Kidney (tissue), 14 donors: ENCODE results near the gene RIN3. TPM values are rescaled to one million over a fixed set of nuclear protein-coding genes. Genes with fewer than 3 reads are reported as not detected.
A peak's percentile ranks its signal among the peaks of the same experiment; 100 is the strongest.

Experiments
- DNase-seq, 5 donors: peaks; one replicate each; pipeline ENCODE4 v3.0.0-alpha.2; 2013 to 2020
- FAIRE-seq: peaks from 2 replicates; lab custom pipeline; 2012; peaks lifted over from hg19 to GRCh38; lab: Jason Lieb, UNC
- H3K27ac ChIP-seq, 2 donors: one replicate each; pipeline ENCODE4 v1.7.0; 2013; ENCODE audit warnings: low read depth in 2 of 2, low read length in 2 of 2, inconsistent platforms in 1 of 2
- H3K27me3 ChIP-seq: one replicate; pipeline ENCODE4 v1.7.1; 2013; ENCODE audit warnings: low read length, inconsistent platforms; ENCODE audit not compliant: control insufficient read depth, insufficient read depth
- H3K36me3 ChIP-seq, 3 donors: one replicate each; pipeline versions ENCODE4 v1.7.0 to v1.7.1; 2013; ENCODE audit warnings: low read length in 3 of 3, control low read depth in 1 of 3, inconsistent platforms in 1 of 3; ENCODE audit not compliant: insufficient read depth in 3 of 3, control insufficient read depth in 2 of 3
- H3K4me1 ChIP-seq, 3 donors: one replicate each; pipeline versions ENCODE4 v1.7.0 to v1.7.1; 2013; ENCODE audit warnings: low read length in 3 of 3, inconsistent platforms in 1 of 3, low read depth in 1 of 3; ENCODE audit not compliant: control insufficient read depth in 2 of 3, insufficient read depth in 2 of 3
- H3K4me3 ChIP-seq, 3 donors: one replicate each; pipeline versions ENCODE4 v1.7.0 to v1.8.1; 2013; ENCODE audit warnings: low read length in 3 of 3, control low read depth in 1 of 3, inconsistent platforms in 1 of 3
- H3K9ac ChIP-seq, 3 donors: one replicate each; pipeline versions ENCODE4 v1.7.0 to v1.7.1; 2013; ENCODE audit warnings: low read length in 3 of 3, control low read depth in 1 of 3, inconsistent platforms in 1 of 3
- H3K9me3 ChIP-seq, 3 donors: one replicate each; pipeline versions ENCODE4 v1.7.0 to v1.7.1; 2013; ENCODE audit warnings: low read length in 3 of 3, control low read depth in 1 of 3, inconsistent platforms in 1 of 3; ENCODE audit not compliant: control insufficient read depth in 2 of 3, insufficient read depth in 1 of 3
- CTCF ChIP-seq: IDR thresholded peaks from 3 replicates; pipeline ENCODE4 v1.5.1; 2012; ENCODE audit warnings: mild to moderate bottlenecking, moderate library complexity, borderline replicate concordance; ENCODE audit not compliant: insufficient read depth; ENCODE audit errors: extremely low read depth
- intact Hi-C: fragments of 100-400 bp; cut with DNase I; formaldehyde crosslinking; loops from one replicate; pipeline ENCODE4 v1.11.1; 2022
- polyA plus RNA-seq: library from polyadenylated mRNA; stranded (reverse); fragments of 350-450 nt; fragmentation: Illumina TruSeq; extraction: RNeasy Lipid Tissue Mini Kit (QIAGEN cat#74804); gene quantifications from one replicate; pipeline ENCODE4 v1.2.3, GENCODE V29; 2014; ENCODE audit warnings: low read depth, low replicate concordance; ENCODE audit not compliant: insufficient read depth
- total RNA-seq: library from RNA; stranded (reverse); fragmentation: NEBNext Ultra II Directional; extraction: Animal tissue kit (Norgen Biotek cat#: 25700); gene quantifications from one replicate; pipeline ENCODE4 v1.2.1, GENCODE V29; 2021
- donor health status: control.
- donor health status: control.
- donor health status: control.
- donor health status: control.
- donor health status: control.
- donor health status: DM: yes; HTN: yes; CAD: no.
- donor health status: Normal renal cell carcinoma (clear cell type).

RIN3 gene
- total and polyA plus RNA-seq, 2 donors from 2014 or later, result 7.1 to 30.4 TPM

GRCh38 chr14:92632546-92633273 is 119.1 kb downstream of the RIN3 start:
- no peak for FAIRE-seq
- Histone ChIP-seq H3K27me3 (no peaks in the 10 kb centered on the region), H3K4me3 (no peak overlapping the region), H3K9me3 (peaks cover 0 to 2% (median 0%) of the 10 kb centered on the region in 3 donors), H3K36me3 (no peaks in the 10 kb centered on the region), H3K9ac (no peak overlapping the region), H3K4me1 (no peaks in the 10 kb centered on the region), H3K27ac (no peak overlapping the region)
- peak in 1 of 5 donors; percentile 52 for DNase-seq
- no peak for TF ChIP-seq CTCF
- intact Hi-C loops, result no loop called here

- FAIRE-seq, result no peak
- DNase-seq, result no peak
Observed at GRCh38 chr14:92633274-92633616, 119.7 kb downstream of the RIN3 start.

GRCh38 chr14:92633724-92634123 is 120.1 kb downstream of the RIN3 start:
- FAIRE-seq (no peak), DNase-seq (no peak)
- Histone ChIP-seq H3K9me3 (no peaks in the 10 kb centered on the region), H3K36me3 (no peaks in the 10 kb centered on the region), H3K27ac (no peak overlapping the region), H3K9ac (no peak overlapping the region), H3K4me1 (no peaks in the 10 kb centered on the region), H3K4me3 (no peak overlapping the region), H3K27me3 (no peaks in the 10 kb centered on the region)
- intact Hi-C loops, result no loop called here
- TF ChIP-seq CTCF, result no peak

More at GRCh38 chr14:92633274-92633616, 119.7 kb downstream of the RIN3 start:
- Histone ChIP-seq H3K9ac (no peak overlapping the region), H3K27me3 (no peaks in the 10 kb centered on the region), H3K27ac (no peak overlapping the region), H3K4me3 (no peak overlapping the region), H3K4me1 (no peaks in the 10 kb centered on the region), H3K36me3 (no peaks in the 10 kb centered on the region), H3K9me3 (no peaks in the 10 kb centered on the region)
- intact Hi-C loops, result no loop called here
- TF ChIP-seq CTCF, result no peak

- FAIRE-seq (no peak), DNase-seq (peak in 2 of 5 donors; percentile 31 to 32)
- no peaks in the 10 kb centered on the region for H3K27me3 ChIP-seq
- H3K27ac ChIP-seq, result no peak overlapping the region
- intact Hi-C loops, result no loop called here
- TF ChIP-seq CTCF, result no peak
- no peaks in the 10 kb centered on the region for H3K36me3 ChIP-seq
- H3K9me3 ChIP-seq, result no peaks in the 10 kb centered on the region
- H3K4me3 ChIP-seq, result no peak overlapping the region
- H3K9ac ChIP-seq, result no peak overlapping the region
- no peaks in the 10 kb centered on the region for H3K4me1 ChIP-seq
Observed at GRCh38 chr14:92635031-92635430, 121.5 kb downstream of the RIN3 start.
